AG04449 (cell line): Measurements from ENCODE around the gene NME7.
"Not testable (repeated sequence)": the region's sequence is repeated elsewhere in the genome, so short reads cannot be mapped to it uniquely, and the experiment has no call there.

Experiments
- CTCF ChIA-PET: fragments of 350-600 bp; formaldehyde crosslinking; extraction: SDS; loops from one replicate; lab custom pipeline; 2021; ENCODE audit warnings: antibody characterized with exemption; lab: Yijun Ruan, JAX
- POLR2A ChIA-PET: fragments of 400-600, 350-600 bp; formaldehyde crosslinking; extraction: SDS; loops from one replicate; lab custom pipeline; 2020; ENCODE audit warnings: antibody characterized with exemption, inconsistent platforms; lab: Yijun Ruan, JAX
- DNase-seq: peaks from one replicate; pipeline ENCODE4 v3.0.0-alpha.2; 2010; ENCODE audit warnings: low read depth, low spot score
- H3K4me3 ChIP-seq: 2 replicates; pipeline ENCODE4 v1.5.1; 2011; ENCODE audit warnings: low read depth, mild to moderate bottlenecking, control low read depth, low read length
- TF ChIP-seq, protein P1 (sequence below): IDR thresholded peaks from one replicate; pipeline ENCODE4 v1.5.1; 2011; ENCODE audit warnings: mild to moderate bottlenecking, moderate library complexity, low read length, control low read depth, inconsistent platforms; ENCODE audit not compliant: insufficient read depth; ENCODE audit errors: missing control alignments

Gene NME7

DNA sequence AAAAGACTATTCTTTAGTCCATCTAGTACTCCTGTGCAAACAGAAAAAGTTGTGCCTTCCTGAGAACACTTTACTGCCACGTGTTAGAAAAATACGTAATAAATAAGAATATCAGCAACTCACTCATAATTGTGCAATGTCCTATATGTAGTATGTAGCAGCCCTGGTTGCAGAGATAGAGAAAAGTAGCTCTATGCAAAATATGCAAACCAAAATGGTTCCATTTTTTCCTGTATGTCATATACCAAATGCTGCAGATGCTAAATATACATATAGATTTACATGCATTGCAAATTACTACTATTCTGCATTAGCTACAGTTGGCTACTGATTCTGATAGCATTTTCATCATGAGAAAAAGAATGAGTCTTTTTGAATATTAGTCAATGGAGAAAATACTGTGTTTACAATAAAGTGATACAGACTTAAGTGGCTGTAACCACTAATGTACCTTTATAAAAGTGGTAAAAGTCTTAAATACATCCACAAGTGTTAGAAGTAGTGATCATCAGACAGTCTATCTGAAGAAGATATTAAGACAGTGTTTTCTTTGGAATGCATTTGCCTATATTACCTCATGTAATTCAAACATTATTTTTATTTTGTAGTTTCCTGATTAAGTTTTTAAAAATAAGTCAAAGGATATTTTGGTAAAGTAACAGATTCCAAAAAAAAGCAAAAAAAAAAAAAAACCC, 19.8 kb downstream of the NME7 start:
- no peak overlapping the region for H3K4me3 ChIP-seq
- CTCF ChIA-PET, result interaction anchor here (0.8 to 11.2 kb wide), 38 partner anchors 9 to 1006 kb away, joined by 3 to 122 read pairs (median 4); partner anchors contain the start of gene ATP1B1
- POLR2A ChIA-PET, result no interaction called here
- TF ChIP-seq, protein P1, sequence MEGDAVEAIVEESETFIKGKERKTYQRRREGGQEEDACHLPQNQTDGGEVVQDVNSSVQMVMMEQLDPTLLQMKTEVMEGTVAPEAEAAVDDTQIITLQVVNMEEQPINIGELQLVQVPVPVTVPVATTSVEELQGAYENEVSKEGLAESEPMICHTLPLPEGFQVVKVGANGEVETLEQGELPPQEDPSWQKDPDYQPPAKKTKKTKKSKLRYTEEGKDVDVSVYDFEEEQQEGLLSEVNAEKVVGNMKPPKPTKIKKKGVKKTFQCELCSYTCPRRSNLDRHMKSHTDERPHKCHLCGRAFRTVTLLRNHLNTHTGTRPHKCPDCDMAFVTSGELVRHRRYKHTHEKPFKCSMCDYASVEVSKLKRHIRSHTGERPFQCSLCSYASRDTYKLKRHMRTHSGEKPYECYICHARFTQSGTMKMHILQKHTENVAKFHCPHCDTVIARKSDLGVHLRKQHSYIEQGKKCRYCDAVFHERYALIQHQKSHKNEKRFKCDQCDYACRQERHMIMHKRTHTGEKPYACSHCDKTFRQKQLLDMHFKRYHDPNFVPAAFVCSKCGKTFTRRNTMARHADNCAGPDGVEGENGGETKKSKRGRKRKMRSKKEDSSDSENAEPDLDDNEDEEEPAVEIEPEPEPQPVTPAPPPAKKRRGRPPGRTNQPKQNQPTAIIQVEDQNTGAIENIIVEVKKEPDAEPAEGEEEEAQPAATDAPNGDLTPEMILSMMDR, result no peak
- DNase-seq, result no peak

DNA sequence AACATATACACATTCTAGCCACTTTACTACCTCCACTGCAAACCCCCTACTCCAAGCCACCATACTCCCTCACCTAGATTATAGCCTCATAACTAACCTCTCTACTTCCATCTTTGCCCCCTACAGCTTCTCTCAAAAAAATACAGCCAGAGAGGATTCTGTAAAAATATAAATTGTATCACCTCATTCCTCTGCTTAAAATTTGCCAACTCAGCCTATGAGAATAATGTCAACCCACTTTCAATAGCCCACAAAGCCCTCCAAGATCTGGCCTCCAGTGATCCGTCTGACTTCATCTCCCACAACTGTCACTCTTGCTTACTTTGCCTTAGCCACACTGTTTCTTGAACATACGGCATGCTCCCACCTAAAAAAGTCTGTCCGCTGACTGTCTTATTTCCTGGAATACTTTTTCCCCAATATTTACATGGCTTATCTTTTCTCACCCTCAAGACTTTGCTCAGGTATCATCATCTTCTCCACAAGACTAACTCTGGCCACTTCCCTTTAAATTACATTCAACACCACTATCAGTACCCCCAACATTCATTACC, 21.5 kb downstream of the NME7 start:
- no peak overlapping the region for H3K4me3 ChIP-seq
- TF ChIP-seq, protein P1, result no peak
- no peak for DNase-seq
- ChIA-PET CTCF (interaction anchor here (1.1 to 11.2 kb wide), 2 partner anchors 233 to 741 kb away, joined by 3 to 122 read pairs; no protein-coding TSS in a partner anchor), POLR2A (no interaction called here)

DNA sequence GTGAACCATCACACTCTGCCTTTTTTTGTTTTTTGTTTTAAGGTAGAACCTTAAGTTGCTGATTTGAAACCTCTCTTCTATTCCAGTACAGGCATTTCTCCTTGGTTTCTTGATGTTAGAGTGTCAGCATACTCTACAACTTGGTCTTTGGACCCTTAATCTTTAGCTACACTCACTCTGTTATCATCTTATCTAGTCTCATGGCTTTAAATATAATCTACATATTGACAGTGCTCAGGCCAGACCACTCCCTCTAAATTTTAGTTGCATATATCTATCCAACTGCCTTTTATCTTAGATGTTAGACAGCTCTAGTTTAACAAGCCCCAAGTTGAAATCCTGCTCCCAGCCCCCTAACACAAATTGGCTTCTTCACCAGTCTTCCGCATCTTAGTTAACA, 22.1 kb downstream of the NME7 start:
- ChIA-PET POLR2A (no interaction called here), CTCF (interaction anchor here (11.2 kb wide), 1 partner anchor 740 kb away, joined by 122 read pairs; no protein-coding TSS in a partner anchor)
- TF ChIP-seq, protein P1, result no peak
- DNase-seq, result no peak
- H3K4me3 ChIP-seq, result no peak overlapping the region

DNA sequence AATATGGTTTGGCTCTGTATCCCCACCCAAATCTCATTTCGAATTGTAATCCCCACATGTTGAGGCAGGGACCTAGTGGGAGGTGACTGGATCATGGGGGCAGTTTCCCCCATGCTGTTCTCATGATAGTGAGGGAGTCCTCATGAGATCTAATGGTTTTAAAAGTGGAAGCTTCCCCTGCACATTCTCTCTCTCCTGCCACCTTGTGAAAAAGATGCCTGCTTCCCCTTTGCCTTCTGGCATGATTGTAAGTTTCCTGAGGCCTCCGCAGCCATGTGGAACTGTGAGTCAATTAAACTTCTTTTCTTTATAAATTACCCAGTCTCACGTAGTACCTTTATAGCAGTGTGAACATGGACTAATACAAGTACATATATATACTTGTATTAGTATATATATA, 25.5 kb downstream of the NME7 start:
- DNase-seq, CTCF ChIA-PET, POLR2A ChIA-PET: not testable (repeated sequence)

DNA sequence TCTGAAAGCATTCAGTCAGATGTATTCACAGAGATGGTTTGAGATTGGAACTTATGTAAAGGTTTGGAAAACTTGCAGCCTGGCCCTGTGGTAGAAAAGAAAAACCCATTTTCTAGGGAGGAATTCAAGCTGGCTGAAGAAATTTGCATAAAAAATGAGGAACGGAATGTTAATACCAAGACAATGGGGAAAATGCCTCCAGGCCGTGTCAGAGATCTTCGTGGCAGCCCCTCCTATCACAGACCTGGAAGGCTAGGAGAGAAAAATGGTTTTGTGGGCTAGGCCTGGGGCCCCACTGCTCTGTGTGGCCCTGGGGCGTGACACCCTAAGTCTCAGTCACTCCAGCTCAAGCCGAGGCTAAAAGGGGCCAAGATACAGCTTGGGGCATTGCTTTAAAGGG, 26.7 kb downstream of the NME7 start:
- ChIA-PET CTCF (no interaction called here), POLR2A (no interaction called here)
- TF ChIP-seq, protein P1, result no peak
- no peak for DNase-seq
- H3K4me3 ChIP-seq, result no peak overlapping the region

More for the DNA sequence above, 25.5 kb downstream of the NME7 start:
- H3K4me3 ChIP-seq, result not testable (repeated sequence)

DNA sequence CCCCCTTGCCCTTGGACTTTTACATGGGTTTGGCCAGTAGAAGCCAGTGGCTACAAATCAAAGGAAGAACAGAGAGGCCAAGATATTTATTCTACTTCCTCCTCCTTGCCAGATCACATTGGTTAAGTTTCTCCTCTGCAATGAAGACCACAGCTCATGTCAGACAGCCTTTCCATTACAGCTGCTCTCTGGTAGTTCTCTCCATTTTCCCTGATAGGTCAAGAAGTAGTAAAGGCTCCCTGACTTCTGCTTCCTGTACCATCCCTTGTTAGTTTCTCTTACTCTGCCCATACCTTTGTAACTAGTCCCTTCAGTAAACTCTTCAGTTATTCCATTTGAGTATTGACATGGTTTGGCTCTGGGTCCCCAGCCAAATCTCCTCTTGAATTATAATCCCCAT, 27.8 kb downstream of the NME7 start:
- ChIA-PET CTCF (interaction anchor here (2.8 kb wide), 1 partner anchor 9 kb away, joined by 16 read pairs; no protein-coding TSS in a partner anchor), POLR2A (no interaction called here)
- no peak overlapping the region for H3K4me3 ChIP-seq
- DNase-seq, result no peak
- TF ChIP-seq, protein P1, result no peak
